Nephron progenitor cell (in vitro differentiated cells): ENCODE results near the gene HOXC12.

Source experiments
- DNase-seq: peaks from one replicate; pipeline ENCODE4 v3.0.0; 2021
- H3K27ac Mint-ChIP-seq: 2 replicates; pipeline ENCODE4 v1.8.0; 2021; ENCODE audit warnings: mild to moderate bottlenecking, moderate library complexity, mixed read lengths
- H3K27me3 Mint-ChIP-seq: 2 replicates; pipeline ENCODE4 v1.8.0; 2021; ENCODE audit warnings: mild to moderate bottlenecking, low read depth, mixed read lengths; ENCODE audit not compliant: poor library complexity
- H3K36me3 Mint-ChIP-seq: 2 replicates; pipeline ENCODE4 v1.8.0; 2021; ENCODE audit warnings: low read depth, mixed read lengths
- H3K4me1 Mint-ChIP-seq: 2 replicates; pipeline ENCODE4 v1.8.0; 2021; ENCODE audit warnings: mixed read lengths
- H3K4me3 Mint-ChIP-seq: 2 replicates; pipeline ENCODE4 v1.8.0; 2021; ENCODE audit warnings: mild to moderate bottlenecking, moderate library complexity, mixed read lengths
- H3K9me3 Mint-ChIP-seq: 2 replicates; pipeline ENCODE4 v1.8.0; 2021; ENCODE audit warnings: mild to moderate bottlenecking, moderate library complexity, mixed read lengths
- CTCF ChIP-seq: fragments of 200-600 bp; sonication (generic); IDR thresholded peaks from 2 replicates; pipeline ENCODE4 v1.5.0; 2021; ENCODE audit warnings: antibody characterized with exemption

Gene HOXC12

DNA sequence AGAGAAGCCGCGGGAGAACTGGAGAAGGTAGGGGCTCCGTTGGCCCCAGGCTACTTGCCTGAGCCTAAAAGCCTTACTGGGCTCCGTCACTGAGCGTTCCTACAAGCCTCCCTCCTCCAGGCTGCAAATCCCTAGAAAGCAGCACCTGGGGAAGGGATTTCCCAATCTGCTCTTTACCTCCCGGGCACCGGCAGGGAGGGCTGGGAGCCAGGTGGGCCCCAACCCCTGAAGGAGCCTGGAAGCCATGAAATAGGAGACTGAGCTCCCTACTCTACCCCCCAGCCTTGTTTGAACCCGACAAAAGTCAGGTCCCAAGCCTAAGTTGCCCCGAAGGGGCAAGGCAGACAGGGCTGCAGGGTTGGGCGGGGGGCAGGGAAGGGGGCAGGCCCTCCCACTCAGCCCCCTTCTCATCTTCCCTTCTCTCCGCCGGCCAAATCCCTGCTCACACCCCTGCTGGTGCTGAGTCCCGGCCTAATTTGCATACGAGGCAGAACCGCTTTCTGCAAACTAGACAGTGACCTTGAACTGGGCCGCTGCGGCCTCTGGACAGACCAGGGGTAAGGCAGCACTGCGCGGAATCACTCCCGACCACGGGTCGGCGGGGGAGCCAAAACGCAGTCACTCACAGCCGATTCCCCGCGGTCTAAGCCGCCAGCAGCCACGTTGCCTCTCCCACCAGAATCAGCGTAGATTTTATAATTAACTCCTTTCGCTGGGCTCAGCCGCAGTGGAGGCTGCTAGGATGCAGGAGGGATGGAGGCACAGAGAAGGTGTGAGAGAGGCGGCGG, 3.7 kb upstream of the HOXC12 start:
- Mint-ChIP-seq H3K4me3 (no peak overlapping the region), H3K9me3 (no peaks in the 10 kb centered on the region), H3K27me3 (peaks cover 100% of the 10 kb centered on the region), H3K4me1 (peaks cover 9% of the 10 kb centered on the region), H3K27ac (no peak overlapping the region), H3K36me3 (no peaks in the 10 kb centered on the region)
- TF ChIP-seq CTCF = no peak
- DNase-seq = no peak

DNA sequence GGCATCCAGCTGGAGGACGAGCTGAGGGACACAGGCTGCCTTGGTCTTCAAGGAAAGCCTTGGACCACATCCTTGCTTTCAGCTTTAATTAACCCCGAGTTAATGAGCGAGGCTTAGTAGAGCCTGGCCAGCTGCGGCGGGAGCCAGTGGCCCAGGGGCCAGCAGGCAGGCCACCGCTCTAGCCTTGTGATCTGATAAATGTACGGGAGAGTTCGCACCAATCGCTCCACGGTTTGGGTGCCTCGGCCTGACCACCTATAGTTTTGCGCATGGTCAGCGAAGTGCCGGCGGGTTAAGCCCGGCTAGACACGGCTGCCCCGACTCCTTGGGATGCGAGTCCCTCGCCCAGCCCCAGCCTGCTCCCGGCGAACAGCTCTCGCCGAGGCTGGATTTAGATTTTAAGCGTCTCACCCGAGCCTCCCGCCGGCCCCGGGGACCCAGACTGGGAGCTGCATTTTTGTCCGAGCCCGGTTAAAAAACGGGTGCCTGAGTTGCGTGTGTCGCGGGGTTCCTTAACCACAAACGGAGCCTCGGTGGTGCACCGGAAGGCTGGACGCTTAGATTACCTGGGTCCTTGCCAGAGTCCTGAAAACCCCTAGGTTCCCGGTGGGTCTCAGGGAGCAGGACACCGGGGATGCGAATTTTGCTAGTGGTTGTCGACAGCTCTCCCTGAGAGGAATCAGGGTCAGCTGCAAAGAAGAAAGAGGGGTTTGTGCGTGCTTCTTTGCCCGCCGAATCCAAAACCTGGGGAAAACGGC, 2.9 kb upstream of the HOXC12 start:
- TF ChIP-seq CTCF = no peak
- Mint-ChIP-seq H3K4me1 (peaks cover 12% of the 10 kb centered on the region), H3K9me3 (no peaks in the 10 kb centered on the region), H3K4me3 (no peak overlapping the region), H3K36me3 (no peaks in the 10 kb centered on the region), H3K27ac (no peak overlapping the region), H3K27me3 (peaks cover 100% of the 10 kb centered on the region)
- no peak for DNase-seq

- Mint-ChIP-seq H3K9me3 (no peaks in the 10 kb centered on the region), H3K4me1 (peaks cover 12% of the 10 kb centered on the region), H3K27me3 (peaks cover 100% of the 10 kb centered on the region), H3K36me3 (no peaks in the 10 kb centered on the region), H3K4me3 (no peak overlapping the region), H3K27ac (no peak overlapping the region)
- TF ChIP-seq CTCF = no peak
- no peak for DNase-seq
These were observed 2.4 kb upstream of the HOXC12 start for GRCh38 chr12:53952335-53952694.

DNA sequence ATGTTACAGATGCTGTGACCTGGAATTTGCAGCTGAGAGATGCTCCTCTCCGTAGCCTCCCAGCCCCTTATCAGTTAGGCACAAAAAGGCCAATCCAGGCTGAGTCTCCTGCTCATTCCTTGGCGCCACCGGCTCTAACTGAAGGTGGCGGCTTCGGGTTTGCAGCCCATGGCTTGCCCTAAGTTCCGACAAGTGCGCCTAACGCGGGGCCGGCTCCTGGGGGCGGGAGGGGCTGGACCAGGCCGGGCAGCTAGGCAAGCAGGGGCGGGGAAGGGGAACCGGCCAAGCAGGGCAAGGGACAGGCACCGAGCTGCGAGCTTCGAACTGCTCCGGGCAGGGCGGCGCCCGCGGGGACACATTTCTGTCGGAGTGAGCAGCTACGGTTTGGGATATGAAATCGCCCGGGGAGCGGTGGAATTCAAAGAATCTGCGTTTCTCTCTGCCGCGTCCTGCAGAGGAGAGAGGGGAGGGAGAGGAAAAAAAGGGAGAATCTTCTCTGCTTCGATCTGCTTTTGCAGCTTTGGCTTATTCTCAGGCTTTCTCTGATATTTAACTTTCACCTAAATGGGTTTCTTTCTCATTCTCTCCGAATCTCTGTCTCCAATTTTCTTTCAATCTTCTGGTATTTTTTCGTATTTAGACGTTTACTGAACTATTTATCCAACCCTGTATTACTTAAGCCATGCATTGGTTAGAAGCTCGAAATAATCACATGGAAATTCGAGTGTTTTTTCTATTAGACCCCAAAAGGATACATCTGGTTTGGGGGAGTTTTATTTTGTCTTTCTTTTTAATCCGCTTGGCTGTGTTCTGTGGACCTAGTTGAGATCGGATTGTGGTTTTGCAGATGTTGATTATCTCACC, 1.6 kb upstream of the HOXC12 start:
- H3K36me3 Mint-ChIP-seq = no peaks in the 10 kb centered on the region
- no peak for DNase-seq
- TF ChIP-seq CTCF = no peak
- no peak overlapping the region for H3K27ac Mint-ChIP-seq
- H3K27me3 Mint-ChIP-seq = peaks cover 100% of the 10 kb centered on the region
- H3K4me3 Mint-ChIP-seq = no peak overlapping the region
- H3K9me3 Mint-ChIP-seq = no peaks in the 10 kb centered on the region
- peaks cover 12% of the 10 kb centered on the region for H3K4me1 Mint-ChIP-seq

DNA sequence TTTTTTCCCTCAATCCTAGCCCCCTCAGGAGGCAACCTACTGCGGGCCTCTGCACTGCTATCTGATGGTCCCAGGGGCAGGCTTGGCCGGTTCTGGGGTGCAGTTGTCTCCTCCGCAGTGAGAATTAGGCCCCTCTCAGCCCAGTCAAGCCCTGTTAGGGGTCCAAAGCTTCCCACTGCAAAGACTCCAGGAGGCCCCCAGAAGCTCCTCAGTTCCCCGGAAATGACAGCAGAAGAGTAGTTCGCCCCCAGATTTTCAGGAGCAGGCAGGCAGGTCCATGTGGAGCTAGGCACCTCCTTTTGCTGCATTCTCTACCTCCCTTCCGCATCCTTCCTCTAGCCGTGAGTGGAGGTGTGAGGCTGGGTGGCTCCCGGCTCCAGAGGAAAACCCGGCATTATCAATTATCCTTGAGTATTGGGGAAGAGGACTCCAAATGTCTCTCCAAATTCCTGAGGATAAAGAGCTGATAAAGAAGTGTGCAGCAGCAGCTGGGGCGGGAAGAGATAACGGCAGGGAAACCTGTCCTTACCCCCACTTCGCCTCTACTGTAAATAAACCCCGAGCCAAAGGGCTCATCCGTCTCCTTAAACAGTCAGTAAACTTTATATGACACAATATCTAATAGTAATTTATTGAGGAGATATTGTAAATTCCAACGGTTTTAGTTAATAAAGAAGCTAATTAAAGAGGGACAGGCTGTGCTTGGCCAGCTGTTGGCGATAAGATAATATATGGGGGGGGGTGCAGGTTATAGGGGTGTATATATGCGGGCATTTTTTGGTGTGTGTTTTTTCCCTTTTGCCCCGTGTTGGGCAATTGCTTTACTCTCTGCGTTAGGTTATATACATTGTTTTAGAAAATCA, 641 bp upstream of the HOXC12 start:
- no peak overlapping the region for H3K27ac Mint-ChIP-seq
- H3K27me3 Mint-ChIP-seq = peaks cover 100% of the 10 kb centered on the region
- no peaks in the 10 kb centered on the region for H3K9me3 Mint-ChIP-seq
- no peak for TF ChIP-seq CTCF
- H3K4me1 Mint-ChIP-seq = peaks cover 12% of the 10 kb centered on the region
- DNase-seq = no peak
- H3K4me3 Mint-ChIP-seq = no peak overlapping the region
- H3K36me3 Mint-ChIP-seq = no peaks in the 10 kb centered on the region
